NCI-H524 treated with DMSO at 0.1 percent for 48 hours (cell line): ENCODE data around the gene PHOX2A.
A peak's percentile ranks its signal among the peaks of the same experiment; 100 is the strongest.
"Not testable (repeated sequence)": the region's sequence is repeated elsewhere in the genome, so short reads cannot be mapped to it uniquely, and the experiment has no call there.

ENCODE experiments used
- DNase-seq: peaks from one replicate; lab custom pipeline; 2025; lab: John Stamatoyannopoulos, UW

The PHOX2A gene

DNA sequence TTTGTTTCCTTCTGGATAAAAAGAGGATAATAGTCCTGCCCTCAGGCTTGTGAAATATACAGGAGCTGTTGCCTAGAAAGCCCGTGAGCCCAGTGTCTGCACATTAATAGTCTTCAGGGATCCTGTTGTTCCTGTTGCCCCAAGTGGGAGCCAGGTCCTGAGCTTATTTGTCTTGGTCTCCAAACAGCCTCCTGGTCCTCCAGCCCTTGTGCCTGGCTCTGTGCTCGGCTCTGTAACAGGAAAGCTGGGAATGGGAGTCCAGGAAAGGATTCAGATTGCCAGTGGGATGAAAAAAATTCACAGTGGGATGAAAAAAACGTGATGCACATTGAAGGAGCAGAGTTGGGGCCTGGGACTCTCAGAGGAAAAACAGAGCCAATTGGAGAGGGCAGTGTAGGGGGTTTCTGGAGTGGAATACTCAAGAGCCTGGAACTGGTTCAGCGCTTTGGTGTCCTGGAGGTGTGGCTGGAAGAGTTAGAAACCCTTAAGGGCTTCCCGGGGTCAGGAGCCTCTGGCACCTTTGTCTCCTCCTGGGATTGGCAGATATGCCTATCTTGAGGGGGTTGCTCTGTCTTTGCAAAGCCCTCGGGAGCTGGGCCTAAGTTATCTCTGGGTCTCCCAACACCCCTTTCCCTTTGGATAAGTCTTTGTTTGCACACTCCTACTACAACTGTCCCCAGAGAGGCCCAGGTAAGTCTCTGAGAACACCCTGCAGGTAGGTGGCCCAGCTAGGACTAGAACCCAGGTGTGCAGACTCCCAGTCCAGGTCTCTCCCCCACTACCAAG lies 21.7 kb downstream of the PHOX2A start:
- DNase-seq: no peak

DNA sequence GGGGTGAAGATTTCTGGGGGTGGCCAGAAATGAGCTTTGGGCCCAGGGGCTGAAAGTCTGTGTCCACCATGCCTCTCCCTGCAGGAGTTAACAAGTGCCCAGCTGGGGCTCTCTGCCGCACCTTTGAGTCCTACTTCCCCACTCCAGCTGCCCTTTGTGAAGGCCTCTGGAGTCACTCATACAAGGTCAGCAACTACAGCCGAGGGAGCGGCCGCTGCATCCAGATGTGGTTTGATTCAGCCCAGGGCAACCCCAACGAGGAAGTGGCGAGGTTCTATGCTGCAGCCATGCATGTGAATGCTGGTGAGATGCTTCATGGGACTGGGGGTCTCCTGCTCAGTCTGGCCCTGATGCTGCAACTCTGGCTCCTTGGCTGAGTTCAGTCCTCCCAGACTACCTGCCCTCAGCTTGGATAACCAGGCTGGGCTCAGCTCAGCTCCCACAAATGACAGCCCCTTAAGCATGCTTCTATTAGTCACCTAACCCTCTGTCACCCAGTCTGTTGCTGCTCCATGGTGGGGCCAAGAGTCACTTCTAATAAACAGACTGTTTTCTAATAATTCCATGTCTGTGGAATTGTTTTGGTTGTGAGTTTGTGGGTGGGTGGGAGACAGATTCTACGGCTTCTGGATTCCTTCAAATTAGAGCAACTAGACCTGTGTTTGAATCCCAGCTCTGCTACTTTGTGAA lies 22.4 kb downstream of the PHOX2A start:
- DNase-seq: no peak

DNA sequence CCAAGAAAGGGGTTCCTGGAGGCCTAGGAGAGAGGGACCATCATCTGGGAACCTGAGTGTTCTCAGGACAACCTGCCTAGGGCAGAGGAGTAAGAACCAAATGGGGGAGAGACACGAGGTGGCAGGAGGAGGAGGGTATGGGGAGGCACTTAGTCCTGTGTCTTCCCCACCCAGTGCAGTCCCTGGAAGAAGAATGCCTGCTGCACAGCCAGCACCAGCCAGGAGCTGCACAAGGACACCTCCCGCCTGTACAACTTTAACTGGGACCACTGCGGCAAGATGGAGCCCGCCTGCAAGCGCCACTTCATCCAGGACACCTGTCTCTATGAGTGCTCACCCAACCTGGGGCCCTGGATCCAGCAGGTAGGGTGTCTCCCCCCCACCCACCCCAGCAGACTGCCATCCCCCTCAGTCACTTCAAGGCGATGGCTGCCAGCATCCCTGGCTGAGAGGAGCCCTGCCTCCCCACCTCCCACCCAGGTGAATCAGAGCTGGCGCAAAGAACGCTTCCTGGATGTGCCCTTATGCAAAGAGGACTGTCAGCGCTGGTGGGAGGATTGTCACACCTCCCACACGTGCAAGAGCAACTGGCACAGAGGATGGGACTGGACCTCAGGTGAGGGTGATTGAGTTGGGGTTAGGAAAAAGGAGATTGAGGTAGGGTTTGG lies 23.1 kb downstream of the PHOX2A start:
- DNase-seq: no peak

- no peak for DNase-seq
Measured at GRCh38 chr11:72218251-72218745, 25.7 kb downstream of the PHOX2A start.

GRCh38 chr11:72217841-72218240 lies 26.1 kb downstream of the PHOX2A start:
- no peak for DNase-seq

GRCh38 chr11:72216638-72217037 lies 27.3 kb downstream of the PHOX2A start, which contains the start of gene FOLR2:
TSS of gene FOLR2 (plus strand) at chr11:72216794. CDS start at chr11:72218585, 1,791 bp downstream.
- no peak for DNase-seq

- DNase-seq: no peak
Measured at GRCh38 chr11:72209101-72209500, 34.9 kb downstream of the PHOX2A start.

DNA sequence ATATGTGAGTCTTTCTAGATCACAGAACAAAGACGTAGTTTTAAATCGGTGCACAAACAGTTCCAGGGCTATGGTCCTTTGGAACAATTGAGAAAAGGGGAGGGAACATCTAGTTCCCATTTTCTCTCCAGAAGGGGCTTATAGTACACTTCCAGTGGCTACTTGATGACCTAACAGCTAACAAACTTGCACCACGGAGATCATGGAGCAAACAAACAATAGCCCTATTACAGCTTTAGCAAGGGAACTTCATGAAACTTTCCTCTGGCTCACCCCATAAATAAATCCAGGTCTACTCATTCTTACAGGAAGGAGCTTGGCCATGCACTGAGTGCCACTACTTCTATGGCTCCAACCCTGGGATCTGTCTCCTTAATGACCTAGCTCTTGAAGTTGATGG lies 35.7 kb downstream of the PHOX2A start:
- no peak for DNase-seq

- not testable (repeated sequence) for DNase-seq
Measured at GRCh38 chr11:72206794-72207193, 37.2 kb downstream of the PHOX2A start.

DNA sequence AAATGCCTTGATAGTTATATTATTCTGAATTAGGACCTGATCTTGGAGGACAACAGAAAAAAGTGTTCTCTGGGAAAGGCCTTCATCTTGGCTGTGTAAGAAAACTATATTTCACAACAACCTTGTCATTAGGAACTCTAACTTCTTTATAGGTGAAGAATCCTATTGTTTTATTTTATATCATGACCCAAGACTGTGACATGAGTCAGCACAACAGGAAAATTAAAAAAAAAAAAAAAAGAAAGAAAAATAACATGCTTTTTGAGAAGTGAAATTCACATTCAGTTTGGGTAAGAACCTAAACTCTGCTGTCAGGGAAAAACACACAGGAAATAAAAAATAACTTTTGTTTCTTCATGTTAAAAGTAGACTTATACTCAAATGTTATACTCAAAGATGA lies 39.1 kb downstream of the PHOX2A start:
- no peak for DNase-seq

- no peak for DNase-seq
Measured at GRCh38 chr11:72203163-72203562, 40.8 kb downstream of the PHOX2A start.

GRCh38 chr11:72202571-72202970 lies 41.4 kb downstream of the PHOX2A start:
- DNase-seq: no peak

DNA sequence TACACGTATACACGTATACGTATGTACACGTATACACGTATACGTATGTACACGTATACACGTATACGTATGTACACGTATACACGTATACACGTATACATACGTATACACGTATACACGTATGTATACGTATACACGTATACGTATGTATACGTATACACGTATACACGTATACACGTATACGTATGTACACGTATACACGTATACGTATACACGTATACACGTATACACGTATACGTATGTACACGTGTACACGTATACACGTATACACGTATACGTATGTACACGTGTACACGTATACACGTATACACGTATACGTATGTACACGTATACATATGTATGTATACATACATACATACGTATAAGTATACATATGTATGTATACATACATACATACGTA lies 42.5 kb downstream of the PHOX2A start:
- DNase-seq: not testable (repeated sequence)

DNA sequence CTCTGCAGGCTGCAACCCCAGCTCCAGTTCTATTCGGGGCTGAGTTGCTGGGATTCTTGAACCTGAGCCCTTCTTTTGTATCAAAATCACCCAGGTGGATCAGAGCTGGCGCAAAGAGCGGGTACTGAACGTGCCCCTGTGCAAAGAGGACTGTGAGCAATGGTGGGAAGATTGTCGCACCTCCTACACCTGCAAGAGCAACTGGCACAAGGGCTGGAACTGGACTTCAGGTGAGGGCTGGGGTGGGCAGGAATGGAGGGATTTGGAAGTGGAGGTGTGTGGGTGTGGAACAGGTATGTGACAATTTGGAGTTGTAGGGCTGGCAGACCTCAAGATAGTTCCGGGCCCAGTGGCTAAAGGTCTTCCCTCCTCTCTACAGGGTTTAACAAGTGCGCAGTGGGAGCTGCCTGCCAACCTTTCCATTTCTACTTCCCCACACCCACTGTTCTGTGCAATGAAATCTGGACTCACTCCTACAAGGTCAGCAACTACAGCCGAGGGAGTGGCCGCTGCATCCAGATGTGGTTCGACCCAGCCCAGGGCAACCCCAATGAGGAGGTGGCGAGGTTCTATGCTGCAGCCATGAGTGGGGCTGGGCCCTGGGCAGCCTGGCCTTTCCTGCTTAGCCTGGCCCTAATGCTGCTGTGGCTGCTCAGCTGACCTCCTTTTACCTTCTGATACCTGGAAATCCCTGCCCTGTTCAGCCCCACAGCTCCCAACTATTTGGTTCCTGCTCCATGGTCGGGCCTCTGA lies 48.3 kb downstream of the PHOX2A start:
- DNase-seq: no peak

- no peak for DNase-seq
Measured at GRCh38 chr11:72191961-72192381, 52.0 kb downstream of the PHOX2A start, which contains the start of gene FOLR1. TSS of gene FOLR1 (plus strand) at chr11:72192140. CDS start at chr11:72192174, 34 bp downstream.

DNA sequence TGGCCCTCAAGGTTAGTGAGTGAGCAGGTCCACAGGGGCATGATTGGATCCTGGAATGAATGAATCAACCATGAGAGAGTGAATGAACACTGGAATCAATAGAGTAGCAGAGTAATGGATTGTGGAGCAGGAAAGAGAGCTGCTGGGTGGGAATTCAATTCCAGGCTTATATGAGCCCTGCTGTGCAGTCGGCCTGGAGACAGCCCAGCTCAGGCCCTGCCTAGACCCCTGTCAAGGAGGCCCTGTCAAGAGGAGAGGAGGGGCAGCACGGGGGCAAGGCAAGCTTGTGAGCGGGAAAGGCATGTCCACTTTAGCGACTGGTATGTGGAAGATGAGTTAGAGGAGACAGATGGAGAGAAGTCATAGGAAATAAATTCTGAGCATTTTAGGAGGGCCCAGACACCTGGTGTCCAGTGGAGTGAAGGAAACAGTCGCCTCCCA lies 53.3 kb downstream of the PHOX2A start:
- no peak for DNase-seq

- DNase-seq: peak; percentile 46
Measured at GRCh38 chr11:72189455-72190250, 54.3 kb downstream of the PHOX2A start.
